ENCODE results near the gene CCL15. TPM values are rescaled to one million over a fixed set of nuclear protein-coding genes. Genes with fewer than 3 reads are reported as not detected.
A peak's percentile ranks its signal among the peaks of the same experiment; 100 is the strongest.

The CCL15 gene
- total and polyA plus RNA-seq, 2 of the 13 experiments (the other 11 are each of a cell fraction or from before 2014, with no cell fraction given), result 29.2 to 45.9 TPM

DNA sequence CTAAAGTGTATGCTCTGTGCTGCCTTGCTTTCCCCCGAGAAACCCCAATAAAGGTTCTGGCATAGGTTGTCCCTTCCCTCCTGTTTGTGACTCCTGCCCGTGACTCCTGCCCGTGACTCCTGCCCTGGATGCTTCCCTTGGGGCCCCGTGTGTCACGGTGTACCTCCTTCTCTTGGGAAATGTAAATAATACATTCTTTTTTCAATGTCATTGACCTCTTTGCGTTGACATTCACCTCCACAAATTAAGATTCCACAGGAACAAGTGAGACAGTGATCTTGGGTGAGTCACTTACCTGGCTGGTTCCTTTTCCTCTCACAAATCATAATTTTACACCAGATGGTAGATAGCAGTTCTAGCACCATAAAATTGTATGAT, 632 bp downstream of the CCL15 start (continued):
- TF ChIP-seq DNMT3B (CRISPR knock-in tag; conservative IDR thresholded peaks at IDR 0.05), result no peak
- TF ChIP-seq MIER3 (CRISPR knock-in tag; IDR thresholded peaks at IDR 0.05; ENCODE audit: borderline replicate concordance), result no peak
- peak; percentile 31 for TF ChIP-seq MED8 (CRISPR knock-in tag; IDR thresholded peaks at IDR 0.05; ENCODE audit: insufficient replicate concordance)
- TF ChIP-seq, protein P1, sequence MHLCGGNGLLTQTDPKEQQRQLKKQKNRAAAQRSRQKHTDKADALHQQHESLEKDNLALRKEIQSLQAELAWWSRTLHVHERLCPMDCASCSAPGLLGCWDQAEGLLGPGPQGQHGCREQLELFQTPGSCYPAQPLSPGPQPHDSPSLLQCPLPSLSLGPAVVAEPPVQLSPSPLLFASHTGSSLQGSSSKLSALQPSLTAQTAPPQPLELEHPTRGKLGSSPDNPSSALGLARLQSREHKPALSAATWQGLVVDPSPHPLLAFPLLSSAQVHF (CRISPR knock-in tag; IDR thresholded peaks at IDR 0.05), result no peak
- TF ChIP-seq, protein P2, sequence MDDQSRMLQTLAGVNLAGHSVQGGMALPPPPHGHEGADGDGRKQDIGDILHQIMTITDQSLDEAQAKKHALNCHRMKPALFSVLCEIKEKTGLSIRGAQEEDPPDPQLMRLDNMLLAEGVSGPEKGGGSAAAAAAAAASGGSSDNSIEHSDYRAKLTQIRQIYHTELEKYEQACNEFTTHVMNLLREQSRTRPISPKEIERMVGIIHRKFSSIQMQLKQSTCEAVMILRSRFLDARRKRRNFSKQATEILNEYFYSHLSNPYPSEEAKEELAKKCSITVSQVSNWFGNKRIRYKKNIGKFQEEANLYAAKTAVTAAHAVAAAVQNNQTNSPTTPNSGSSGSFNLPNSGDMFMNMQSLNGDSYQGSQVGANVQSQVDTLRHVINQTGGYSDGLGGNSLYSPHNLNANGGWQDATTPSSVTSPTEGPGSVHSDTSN (CRISPR knock-in tag; IDR thresholded peaks at IDR 0.05; ENCODE audit: borderline replicate concordance), result no peak
- TF ChIP-seq ZFP1 (CRISPR knock-in tag; IDR thresholded peaks at IDR 0.05), result no peak
- TF ChIP-seq ZFY (CRISPR knock-in tag; IDR thresholded peaks at IDR 0.05), result no peak
- no peak for TF ChIP-seq U2AF1 (optimal IDR thresholded peaks at IDR 0.05; ENCODE audit: low read depth, low read length)
- no peak for TF ChIP-seq FOXM1 (CRISPR knock-in tag; IDR thresholded peaks at IDR 0.05)
- TF ChIP-seq, protein P3, sequence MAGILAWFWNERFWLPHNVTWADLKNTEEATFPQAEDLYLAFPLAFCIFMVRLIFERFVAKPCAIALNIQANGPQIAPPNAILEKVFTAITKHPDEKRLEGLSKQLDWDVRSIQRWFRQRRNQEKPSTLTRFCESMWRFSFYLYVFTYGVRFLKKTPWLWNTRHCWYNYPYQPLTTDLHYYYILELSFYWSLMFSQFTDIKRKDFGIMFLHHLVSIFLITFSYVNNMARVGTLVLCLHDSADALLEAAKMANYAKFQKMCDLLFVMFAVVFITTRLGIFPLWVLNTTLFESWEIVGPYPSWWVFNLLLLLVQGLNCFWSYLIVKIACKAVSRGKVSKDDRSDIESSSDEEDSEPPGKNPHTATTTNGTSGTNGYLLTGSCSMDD (CRISPR knock-in tag; IDR thresholded peaks at IDR 0.05), result no peak
- TF ChIP-seq LCORL (IDR thresholded peaks at IDR 0.05), result no peak
- TF ChIP-seq LCORL (CRISPR knock-in tag; IDR thresholded peaks at IDR 0.05), result no peak
- no peak for TF ChIP-seq SP2 (CRISPR knock-in tag; IDR thresholded peaks at IDR 0.05)
- TF ChIP-seq, protein P4, sequence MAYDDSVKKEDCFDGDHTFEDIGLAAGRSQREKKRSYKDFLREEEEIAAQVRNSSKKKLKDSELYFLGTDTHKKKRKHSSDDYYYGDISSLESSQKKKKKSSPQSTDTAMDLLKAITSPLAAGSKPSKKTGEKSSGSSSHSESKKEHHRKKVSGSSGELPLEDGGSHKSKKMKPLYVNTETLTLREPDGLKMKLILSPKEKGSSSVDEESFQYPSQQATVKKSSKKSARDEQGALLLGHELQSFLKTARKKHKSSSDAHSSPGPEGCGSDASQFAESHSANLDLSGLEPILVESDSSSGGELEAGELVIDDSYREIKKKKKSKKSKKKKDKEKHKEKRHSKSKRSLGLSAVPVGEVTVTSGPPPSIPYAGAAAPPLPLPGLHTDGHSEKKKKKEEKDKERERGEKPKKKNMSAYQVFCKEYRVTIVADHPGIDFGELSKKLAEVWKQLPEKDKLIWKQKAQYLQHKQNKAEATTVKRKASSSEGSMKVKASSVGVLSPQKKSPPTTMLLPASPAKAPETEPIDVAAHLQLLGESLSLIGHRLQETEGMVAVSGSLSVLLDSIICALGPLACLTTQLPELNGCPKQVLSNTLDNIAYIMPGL (CRISPR knock-in tag; IDR thresholded peaks at IDR 0.05; ENCODE audit: borderline replicate concordance in 1 of 2, low read depth in 1 of 2), result 0 out of 4 replicates have a peak, but pooled peaks of 1 of the 2 experiments have one; percentile 8
- TF ChIP-seq, protein P5, sequence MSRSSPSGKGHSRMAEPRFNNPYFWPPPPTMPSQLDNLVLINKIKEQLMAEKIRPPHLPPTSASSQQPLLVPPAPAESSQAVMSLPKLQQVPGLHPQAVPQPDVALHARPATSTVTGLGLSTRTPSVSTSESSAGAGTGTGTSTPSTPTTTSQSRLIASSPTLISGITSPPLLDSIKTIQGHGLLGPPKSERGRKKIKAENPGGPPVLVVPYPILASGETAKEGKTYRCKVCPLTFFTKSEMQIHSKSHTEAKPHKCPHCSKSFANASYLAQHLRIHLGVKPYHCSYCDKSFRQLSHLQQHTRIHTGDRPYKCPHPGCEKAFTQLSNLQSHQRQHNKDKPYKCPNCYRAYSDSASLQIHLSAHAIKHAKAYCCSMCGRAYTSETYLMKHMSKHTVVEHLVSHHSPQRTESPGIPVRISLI (CRISPR knock-in tag; IDR thresholded peaks at IDR 0.05; ENCODE audit: borderline replicate concordance), result peak; percentile 61
- TF ChIP-seq, protein P6, sequence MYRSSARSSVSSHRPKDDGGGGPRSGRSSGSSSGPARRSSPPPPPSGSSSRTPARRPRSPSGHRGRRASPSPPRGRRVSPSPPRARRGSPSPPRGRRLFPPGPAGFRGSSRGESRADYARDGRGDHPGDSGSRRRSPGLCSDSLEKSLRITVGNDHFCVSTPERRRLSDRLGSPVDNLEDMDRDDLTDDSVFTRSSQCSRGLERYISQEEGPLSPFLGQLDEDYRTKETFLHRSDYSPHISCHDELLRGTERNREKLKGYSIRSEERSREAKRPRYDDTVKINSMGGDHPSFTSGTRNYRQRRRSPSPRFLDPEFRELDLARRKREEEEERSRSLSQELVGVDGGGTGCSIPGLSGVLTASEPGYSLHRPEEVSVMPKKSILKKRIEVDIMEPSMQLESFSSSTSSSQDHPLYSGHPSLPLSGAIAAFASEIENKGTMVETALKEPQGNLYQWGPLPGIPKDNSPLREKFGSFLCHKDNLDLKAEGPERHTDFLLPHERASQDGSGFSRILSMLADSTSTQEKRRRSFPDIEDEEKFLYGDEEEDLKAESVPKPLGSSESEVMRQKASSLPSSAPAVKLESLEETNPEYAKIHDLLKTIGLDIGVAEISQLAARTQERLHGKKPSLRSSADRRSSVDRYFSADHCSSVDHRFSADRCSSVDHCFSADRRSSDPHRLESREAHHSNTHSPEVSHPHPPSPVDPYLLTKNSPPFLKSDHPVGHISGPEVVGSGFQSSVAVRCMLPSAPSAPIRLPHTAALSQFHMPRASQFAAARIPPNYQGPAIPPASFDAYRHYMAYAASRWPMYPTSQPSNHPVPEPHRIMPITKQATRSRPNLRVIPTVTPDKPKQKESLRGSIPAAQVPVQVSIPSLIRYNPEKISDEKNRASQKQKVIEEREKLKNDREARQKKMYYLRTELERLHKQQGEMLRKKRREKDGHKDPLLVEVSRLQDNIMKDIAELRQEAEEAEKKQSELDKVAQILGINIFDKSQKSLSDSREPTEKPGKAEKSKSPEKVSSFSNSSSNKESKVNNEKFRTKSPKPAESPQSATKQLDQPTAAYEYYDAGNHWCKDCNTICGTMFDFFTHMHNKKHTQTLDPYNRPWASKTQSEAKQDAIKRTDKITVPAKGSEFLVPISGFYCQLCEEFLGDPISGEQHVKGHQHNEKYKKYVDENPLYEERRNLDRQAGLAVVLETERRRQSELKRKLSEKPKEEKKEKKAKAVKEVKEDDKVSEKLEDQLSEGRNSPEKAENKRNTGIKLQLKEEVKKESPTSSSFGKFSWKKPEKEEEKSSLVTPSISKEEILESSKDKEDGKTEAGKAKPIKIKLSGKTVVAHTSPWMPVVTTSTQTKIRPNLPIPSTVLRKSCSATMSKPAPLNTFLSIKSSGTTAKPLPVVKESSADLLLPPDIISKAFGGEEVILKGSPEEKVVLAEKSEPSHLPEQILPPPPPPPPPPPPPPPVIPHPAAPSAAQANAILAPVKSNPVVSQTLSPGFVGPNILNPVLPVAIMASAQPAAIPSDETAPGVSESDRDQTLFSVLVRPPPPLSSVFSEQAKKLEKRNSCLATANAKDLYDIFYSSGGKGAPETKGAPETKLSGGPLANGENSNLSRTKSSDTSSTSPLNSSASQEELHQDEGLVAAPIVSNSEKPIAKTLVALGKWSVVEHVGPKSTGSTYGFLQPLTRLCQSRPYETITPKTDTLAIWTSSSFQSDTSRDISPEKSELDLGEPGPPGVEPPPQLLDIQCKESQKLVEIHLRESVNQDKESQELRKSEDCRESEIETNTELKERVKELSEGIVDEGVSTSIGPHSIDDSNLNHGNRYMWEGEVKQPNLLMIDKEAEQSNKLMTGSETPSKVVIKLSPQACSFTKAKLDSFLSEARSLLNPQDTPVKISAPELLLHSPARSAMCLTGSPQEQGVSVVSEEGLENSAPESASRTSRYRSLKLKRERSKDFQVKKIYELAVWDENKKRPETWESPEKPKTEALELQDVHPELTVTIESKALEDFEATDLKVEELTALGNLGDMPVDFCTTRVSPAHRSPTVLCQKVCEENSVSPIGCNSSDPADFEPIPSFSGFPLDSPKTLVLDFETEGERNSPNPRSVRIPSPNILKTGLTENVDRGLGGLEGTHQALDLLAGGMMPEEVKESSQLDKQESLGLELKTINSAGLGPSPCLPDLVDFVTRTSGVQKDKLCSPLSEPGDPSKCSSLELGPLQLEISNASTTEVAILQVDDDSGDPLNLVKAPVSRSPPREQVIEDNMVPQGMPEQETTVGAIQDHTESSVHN (CRISPR knock-in tag; IDR thresholded peaks at IDR 0.05), result no peak
